ENCODE data around the gene SH3BP1. TPM values are rescaled to one million over a fixed set of nuclear protein-coding genes. Genes with fewer than 3 reads are reported as not detected.

SH3BP1 gene
- total RNA-seq, 1 experiment from 2014 or later, result 60.5 TPM

- H3K36me3 ChIP-seq (ENCODE audit: low read depth), result no peaks in the 10 kb centered on the region
- no peak overlapping the region for H3K27ac ChIP-seq
- H3K79me2 ChIP-seq (ENCODE audit: low read depth), result peaks cover 32% of the 10 kb centered on the region
- H2AFZ ChIP-seq, result peak overlapping the region; percentile 72
- POLR2A ChIA-PET (ENCODE audit: unreplicated experiment), result interaction anchor here (1.1 to 1.2 kb wide), 2 partner anchors 9 to 95 kb away, joined by 3 to 5 read pairs; no protein-coding TSS in a partner anchor
- H3K4me2 ChIP-seq, result peak overlapping the region; percentile 98
- TF ChIP-seq CTCF (conservative IDR thresholded peaks at IDR 0.05), result no peak
- TF ChIP-seq EZH2 (IDR thresholded peaks at IDR 0.05; ENCODE audit: low read depth), result no peak
- CTCF ChIA-PET, result interaction anchor here (2.2 kb wide), 1 partner anchor 16 kb away, joined by 25 read pairs; no protein-coding TSS in a partner anchor
- DNase-seq, result no peak
- no peaks in the 10 kb centered on the region for H3K9me2 ChIP-seq (ENCODE audit: insufficient read depth)
- H3K9me3 ChIP-seq (ENCODE audit: insufficient read depth, low read depth), result no peaks in the 10 kb centered on the region
- BruUV-seq (replicated peaks), result no TSS peak
- peaks cover 25% of the 10 kb centered on the region for H3F3A ChIP-seq (ENCODE audit: insufficient read depth, low read depth)
- H4K20me1 ChIP-seq (ENCODE audit: insufficient read depth), result peaks cover 14% of the 10 kb centered on the region
- H3K27me3 ChIP-seq (ENCODE audit: insufficient read depth, low read depth), result no peaks in the 10 kb centered on the region
- intact Hi-C loops (cut with micrococcal nuclease; ENCODE audit: unreplicated experiment), result loop anchor here (2.0 kb wide), 1 partner anchor 22 kb away; no protein-coding TSS in a partner anchor
- H3K4me1 ChIP-seq (replicated peaks; ENCODE audit: insufficient read depth), result peaks cover 28% of the 10 kb centered on the region
- H3K4me3 ChIP-seq, result peak overlapping the region; percentile 69
These were observed 19.8 kb downstream of the SH3BP1 start for GRCh38 chr22:37659066-37659896.

- DNase-seq, result no peak
- no peak for TF ChIP-seq CTCF (conservative IDR thresholded peaks at IDR 0.05)
- Histone ChIP-seq H3K4me1 (replicated peaks; ENCODE audit: insufficient read depth) (peaks cover 28% of the 10 kb centered on the region), H3K9me3 (ENCODE audit: insufficient read depth, low read depth) (no peaks in the 10 kb centered on the region), H3K79me2 (ENCODE audit: low read depth) (peaks cover 32% of the 10 kb centered on the region), H4K20me1 (ENCODE audit: insufficient read depth) (peaks cover 14% of the 10 kb centered on the region), H3K4me2 (peak overlapping the region; percentile 98), H3K9me2 (ENCODE audit: insufficient read depth) (no peaks in the 10 kb centered on the region), H3K4me3 (peak overlapping the region; percentile 66), H3K27me3 (ENCODE audit: insufficient read depth, low read depth) (no peaks in the 10 kb centered on the region), H3K27ac (no peak overlapping the region), H2AFZ (no peak overlapping the region), H3K36me3 (ENCODE audit: low read depth) (no peaks in the 10 kb centered on the region), H3F3A (ENCODE audit: insufficient read depth, low read depth) (peaks cover 25% of the 10 kb centered on the region)
- POLR2A ChIA-PET (ENCODE audit: unreplicated experiment), result interaction anchor here (1.2 kb wide), 1 partner anchor 8 kb away, joined by 3 read pairs; no protein-coding TSS in a partner anchor
- intact Hi-C loops (cut with micrococcal nuclease; ENCODE audit: unreplicated experiment), result loop anchor here (2.0 kb wide), 1 partner anchor 21 kb away; no protein-coding TSS in a partner anchor
- BruUV-seq (replicated peaks), result TSS peak; percentile 30
- CTCF ChIA-PET, result no interaction called here
These were observed 20.6 kb downstream of the SH3BP1 start for GRCh38 chr22:37659897-37660708.

- DNase-seq, result no peak
- ChIA-PET CTCF (interaction anchor here (1.3 kb wide), 1 partner anchor 17 kb away, joined by 5 read pairs; no protein-coding TSS in a partner anchor), POLR2A (ENCODE audit: unreplicated experiment) (interaction anchor here (0.8 kb wide), 1 partner anchor 15 kb away, joined by 4 read pairs; no protein-coding TSS in a partner anchor)
- H3K4me1 ChIP-seq (replicated peaks; ENCODE audit: insufficient read depth), result peaks cover 28% of the 10 kb centered on the region
- no peaks in the 10 kb centered on the region for H3K27me3 ChIP-seq (ENCODE audit: insufficient read depth, low read depth)
- TF ChIP-seq CTCF (conservative IDR thresholded peaks at IDR 0.05), result no peak
- no peak for TF ChIP-seq EZH2 (IDR thresholded peaks at IDR 0.05; ENCODE audit: low read depth)
- no peak overlapping the region; the same call in 1 of the 2 replicates for H3K4me3 ChIP-seq
- BruUV-seq (replicated peaks), result no TSS peak
- H4K20me1 ChIP-seq (ENCODE audit: insufficient read depth), result peaks cover 14% of the 10 kb centered on the region
- H3K79me2 ChIP-seq (ENCODE audit: low read depth), result peaks cover 32% of the 10 kb centered on the region
- intact Hi-C loops (cut with micrococcal nuclease; ENCODE audit: unreplicated experiment), result no loop called here
- H3K9me3 ChIP-seq (ENCODE audit: insufficient read depth, low read depth), result no peaks in the 10 kb centered on the region
- no peaks in the 10 kb centered on the region for H3K36me3 ChIP-seq (ENCODE audit: low read depth)
- H3K27ac ChIP-seq, result no peak overlapping the region
- H3K4me2 ChIP-seq, result peak overlapping the region; percentile 98
- H2AFZ ChIP-seq, result no peak overlapping the region
- peaks cover 24% of the 10 kb centered on the region for H3F3A ChIP-seq (ENCODE audit: insufficient read depth, low read depth)
- no peaks in the 10 kb centered on the region for H3K9me2 ChIP-seq (ENCODE audit: insufficient read depth)
These were observed 21.2 kb downstream of the SH3BP1 start for GRCh38 chr22:37660709-37661045.

All from PC-9 (cell line).